Measurements from ENCODE around the gene TRIM52.
"Not testable (repeated sequence)": the region's sequence is repeated elsewhere in the genome, so short reads cannot be mapped to it uniquely, and the experiment has no call there.

DNA sequence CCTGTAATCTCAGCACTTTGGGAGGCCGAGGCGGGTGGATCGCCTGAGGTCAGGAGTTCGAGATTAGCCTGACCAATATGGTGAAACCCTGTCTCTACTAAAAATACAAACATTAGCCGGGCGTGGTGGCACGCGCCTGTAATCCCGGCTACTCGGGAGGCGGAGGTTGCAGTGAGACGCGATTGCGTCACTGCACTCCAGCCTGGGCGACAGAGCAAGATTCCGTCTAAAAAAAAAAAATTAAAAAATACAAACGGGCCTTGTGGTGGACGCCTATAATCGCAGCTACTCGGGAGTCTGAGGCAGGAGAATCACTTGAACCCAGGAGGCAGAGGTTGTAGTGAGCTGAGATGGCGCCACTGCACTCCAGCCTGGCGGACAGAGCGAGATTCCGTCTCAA, 51.9 kb downstream of the TRIM52 start:
- not testable (repeated sequence) for TF ChIP-seq RARB (CRISPR knock-in tag; IDR thresholded peaks at IDR 0.05); ZNF70 (CRISPR knock-in tag; IDR thresholded peaks at IDR 0.05); BACH2 (CRISPR knock-in tag; IDR thresholded peaks at IDR 0.05; ENCODE audit: borderline replicate concordance); PPARA (CRISPR knock-in tag; IDR thresholded peaks at IDR 0.05; ENCODE audit: borderline replicate concordance); ZFP30 (CRISPR knock-in tag; IDR thresholded peaks at IDR 0.05); ZFP3 (CRISPR knock-in tag; IDR thresholded peaks at IDR 0.05); ARNTL (CRISPR knock-in tag; IDR thresholded peaks at IDR 0.05; ENCODE audit: borderline replicate concordance, low read depth)
- TF ChIP-seq, protein P1, sequence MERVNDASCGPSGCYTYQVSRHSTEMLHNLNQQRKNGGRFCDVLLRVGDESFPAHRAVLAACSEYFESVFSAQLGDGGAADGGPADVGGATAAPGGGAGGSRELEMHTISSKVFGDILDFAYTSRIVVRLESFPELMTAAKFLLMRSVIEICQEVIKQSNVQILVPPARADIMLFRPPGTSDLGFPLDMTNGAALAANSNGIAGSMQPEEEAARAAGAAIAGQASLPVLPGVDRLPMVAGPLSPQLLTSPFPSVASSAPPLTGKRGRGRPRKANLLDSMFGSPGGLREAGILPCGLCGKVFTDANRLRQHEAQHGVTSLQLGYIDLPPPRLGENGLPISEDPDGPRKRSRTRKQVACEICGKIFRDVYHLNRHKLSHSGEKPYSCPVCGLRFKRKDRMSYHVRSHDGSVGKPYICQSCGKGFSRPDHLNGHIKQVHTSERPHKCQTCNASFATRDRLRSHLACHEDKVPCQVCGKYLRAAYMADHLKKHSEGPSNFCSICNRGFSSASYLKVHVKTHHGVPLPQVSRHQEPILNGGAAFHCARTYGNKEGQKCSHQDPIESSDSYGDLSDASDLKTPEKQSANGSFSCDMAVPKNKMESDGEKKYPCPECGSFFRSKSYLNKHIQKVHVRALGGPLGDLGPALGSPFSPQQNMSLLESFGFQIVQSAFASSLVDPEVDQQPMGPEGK (CRISPR knock-in tag; IDR thresholded peaks at IDR 0.05; ENCODE audit: borderline replicate concordance) = not testable (repeated sequence)
